Stimulated activated CD4-positive, alpha-beta T cell treated with anti-CD3 and anti-CD28 coated beads, Interleukin-15, amount 100 ng/mL, for 1 hour (primary cell): ENCODE data around the gene PRR30.

Experiments used
- DNase-seq, 2 donors: peaks; one replicate each; pipeline ENCODE4 v3.0.0-alpha.2; 2020; ENCODE audit warnings: low read depth in 1 of 2, low spot score in 1 of 2

The PRR30 gene

DNA sequence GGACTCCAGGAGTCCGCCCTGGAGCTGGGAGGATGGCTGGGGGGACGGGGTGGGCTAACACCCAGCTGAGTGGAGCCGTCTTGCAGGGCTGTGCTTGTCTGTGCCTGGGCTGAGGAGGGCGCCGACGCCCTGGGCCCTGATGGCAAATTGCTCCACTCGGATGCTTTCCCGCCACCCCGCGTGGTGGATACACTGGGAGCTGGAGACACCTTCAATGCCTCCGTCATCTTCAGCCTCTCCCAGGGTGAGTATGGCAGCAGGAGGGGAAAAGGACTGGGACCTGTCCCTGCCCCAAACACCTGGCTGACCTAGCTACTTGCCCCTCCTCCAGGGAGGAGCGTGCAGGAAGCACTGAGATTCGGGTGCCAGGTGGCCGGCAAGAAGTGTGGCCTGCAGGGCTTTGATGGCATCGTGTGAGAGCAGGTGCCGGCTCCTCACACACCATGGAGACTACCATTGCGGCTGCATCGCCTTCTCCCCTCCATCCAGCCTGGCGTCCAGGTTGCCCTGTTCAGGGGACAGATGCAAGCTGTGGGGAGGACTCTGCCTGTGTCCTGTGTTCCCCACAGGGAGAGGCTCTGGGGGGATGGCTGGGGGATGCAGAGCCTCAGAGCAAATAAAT, 39.8 kb downstream of the PRR30 start:
- DNase-seq, result no peak

DNA sequence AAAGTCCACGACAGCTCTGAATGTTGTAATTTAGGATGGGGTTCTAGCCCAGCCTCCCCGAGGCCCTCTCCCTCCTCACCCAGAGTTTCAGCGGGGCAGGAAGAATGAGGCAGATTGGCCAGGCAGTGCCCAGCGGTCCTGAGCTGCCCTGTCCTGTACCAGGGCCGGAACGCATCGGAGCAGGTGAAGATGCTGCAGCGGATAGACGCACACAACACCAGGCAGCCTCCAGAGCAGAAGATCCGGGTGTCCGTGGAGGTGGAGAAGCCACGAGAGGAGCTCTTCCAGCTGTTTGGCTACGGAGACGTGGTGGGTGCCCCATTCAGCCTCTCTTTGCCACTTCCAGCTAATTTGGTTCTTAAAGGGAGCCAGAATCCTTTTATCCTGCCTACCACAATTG, 41.9 kb downstream of the PRR30 start:
- no peak for DNase-seq

DNA sequence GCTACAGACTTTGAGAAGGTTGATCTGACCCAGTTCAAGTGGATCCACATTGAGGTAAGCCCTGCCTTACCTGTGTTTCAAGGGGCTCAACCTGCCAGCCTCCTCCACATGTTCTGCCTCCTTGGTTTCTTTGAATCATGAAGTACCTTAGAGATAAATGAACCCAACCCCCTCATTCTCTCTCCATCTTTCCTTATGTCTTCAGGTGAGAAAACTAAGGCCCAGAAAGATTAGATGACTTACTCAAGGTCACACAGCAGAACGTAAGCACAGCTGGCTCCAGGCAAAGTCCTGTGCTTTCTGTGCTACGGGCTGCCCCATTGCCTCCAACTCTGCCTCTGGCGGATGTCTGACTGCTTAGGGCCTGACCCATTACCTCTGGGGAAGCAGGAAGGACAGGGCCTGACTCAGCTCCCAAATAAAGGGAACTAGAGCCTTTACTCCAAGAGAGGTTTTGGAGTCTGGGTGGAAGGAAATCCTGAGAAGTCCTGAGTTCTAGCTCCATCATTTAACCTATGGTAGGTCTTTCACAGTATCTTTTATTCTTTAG, 42.4 kb downstream of the PRR30 start:
- no peak for DNase-seq

DNA sequence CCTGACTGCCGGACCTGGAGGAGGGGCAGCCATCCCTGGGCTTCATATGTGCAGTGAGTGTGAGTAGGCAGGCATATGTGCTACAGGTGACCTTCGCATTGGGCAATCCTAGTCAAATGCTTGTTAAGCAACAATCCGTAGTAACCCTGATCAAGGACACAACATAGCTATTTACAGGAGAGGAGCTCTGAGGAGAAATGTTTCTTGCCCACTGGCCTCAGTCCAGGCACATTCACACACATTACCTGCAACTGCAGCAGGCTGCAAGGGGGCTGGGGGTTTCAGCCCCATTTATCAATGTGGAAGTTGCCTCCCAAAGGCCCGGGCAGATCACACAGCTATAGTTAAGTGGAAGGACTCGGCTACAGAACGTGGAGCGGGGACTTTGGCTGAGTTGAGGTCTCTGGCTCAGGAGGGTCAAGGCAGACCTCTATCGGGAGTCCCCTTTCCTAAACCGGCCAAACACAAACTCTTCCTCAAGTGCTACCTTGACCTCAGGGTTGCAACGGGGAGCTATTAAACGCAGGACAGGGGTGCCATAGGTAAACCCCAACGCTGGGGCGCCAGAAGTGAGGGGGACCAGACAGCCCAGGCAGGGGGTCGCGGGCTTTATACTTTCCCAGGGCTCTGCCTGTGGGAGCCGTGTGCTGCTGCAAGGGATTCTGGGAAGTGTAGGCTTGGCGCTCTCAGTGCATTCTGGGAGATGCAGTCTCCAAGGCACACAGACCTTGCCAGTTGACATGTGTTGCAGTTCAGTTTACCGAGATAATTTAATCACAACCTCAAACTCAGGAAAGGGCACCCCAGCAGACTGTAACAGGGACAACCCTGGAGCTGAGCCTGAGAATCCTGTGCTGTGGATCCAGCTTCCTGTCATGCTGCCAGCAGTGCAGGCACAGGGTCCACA, 43.2 kb downstream of the PRR30 start:
- no peak for DNase-seq

DNA sequence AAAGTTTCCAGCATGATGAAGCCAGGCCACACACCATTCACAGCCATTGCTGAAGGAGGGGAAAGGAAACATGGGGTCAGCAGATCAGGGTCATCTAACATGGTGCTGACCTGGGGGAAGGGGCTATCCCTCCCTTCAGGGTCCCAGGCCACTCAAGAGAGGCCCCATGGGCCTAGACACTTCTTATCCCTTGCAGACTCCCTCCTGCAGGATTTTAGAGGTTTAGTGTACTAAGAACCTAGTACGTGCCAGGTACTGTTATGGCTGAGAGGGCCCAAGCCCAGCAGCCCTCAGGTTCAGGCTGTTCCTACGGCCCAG, 43.8 kb downstream of the PRR30 start:
- DNase-seq, result no peak

DNA sequence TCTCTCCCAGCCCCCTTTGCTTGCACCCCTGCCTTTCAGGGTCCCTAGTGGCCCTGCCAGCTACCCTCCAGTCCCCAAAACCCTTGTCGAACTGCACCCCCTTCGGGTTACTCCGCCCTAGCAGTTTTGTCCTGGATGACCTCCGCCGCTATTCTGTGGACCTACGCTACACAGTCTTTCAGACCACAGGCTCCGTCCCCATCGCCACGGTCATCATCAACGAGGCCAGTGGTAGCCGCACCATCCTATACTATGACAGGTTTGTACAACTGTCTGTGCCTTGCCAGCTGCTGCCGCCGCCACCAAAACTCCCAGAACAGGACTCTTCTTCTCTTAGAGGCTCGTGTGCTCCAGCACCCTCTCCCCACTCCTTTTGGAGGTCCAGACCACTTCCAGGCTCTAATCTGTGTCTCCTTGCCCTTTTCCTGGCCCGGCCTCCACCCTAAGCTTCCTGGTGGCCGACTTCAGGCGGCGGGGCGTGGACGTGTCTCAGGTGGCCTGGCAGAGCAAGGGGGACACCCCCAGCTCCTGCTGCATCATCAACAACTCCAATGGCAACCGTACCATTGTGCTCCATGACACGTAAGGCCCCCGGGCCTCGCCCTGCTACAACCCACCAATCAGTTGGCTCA, 44.7 kb downstream of the PRR30 start:
- DNase-seq, result no peak

DNA sequence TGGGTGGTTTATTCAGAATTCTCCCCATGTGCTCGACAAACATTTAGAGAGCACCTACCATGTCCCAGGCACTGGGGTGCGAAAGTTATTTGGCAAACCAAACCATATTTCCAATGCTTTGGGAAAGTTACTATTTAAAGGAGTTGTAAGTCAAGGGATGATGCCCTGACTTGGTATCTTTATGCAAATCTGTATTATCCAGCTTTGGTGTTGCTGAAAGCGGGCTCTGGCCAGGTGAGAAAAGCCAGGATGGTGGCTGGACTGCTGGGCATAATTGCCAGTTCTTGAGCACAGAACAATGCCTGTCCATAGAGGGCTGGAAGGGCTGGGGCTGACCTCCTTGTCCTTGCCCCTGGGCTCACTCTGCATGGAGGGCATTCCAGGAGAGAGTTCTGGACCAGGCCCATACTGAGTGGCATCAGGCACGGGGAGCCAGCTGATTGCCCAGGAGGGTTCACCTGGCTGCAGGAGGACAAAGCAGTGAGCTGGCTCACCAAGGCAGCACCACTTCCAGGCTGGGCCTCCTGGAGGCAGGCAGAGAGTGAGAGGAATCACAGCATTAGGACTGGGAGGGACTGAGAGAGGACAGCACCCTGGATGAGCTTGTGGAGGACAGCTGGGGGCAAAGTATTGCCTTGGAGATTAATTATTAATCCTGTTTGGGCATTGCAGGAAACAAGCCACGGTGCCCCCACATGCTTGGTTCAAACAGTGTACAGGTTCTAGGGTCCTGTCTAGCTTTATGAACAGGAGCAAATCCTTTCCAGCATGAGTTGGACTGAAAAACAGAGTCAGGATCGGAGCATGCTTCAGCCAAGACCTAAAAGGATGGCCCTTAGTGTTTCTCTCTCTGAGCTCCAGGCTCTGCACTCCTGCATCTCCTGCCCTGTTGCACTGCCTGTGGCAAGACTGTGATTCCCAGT, 45.5 kb downstream of the PRR30 start:
- no peak for DNase-seq

DNA sequence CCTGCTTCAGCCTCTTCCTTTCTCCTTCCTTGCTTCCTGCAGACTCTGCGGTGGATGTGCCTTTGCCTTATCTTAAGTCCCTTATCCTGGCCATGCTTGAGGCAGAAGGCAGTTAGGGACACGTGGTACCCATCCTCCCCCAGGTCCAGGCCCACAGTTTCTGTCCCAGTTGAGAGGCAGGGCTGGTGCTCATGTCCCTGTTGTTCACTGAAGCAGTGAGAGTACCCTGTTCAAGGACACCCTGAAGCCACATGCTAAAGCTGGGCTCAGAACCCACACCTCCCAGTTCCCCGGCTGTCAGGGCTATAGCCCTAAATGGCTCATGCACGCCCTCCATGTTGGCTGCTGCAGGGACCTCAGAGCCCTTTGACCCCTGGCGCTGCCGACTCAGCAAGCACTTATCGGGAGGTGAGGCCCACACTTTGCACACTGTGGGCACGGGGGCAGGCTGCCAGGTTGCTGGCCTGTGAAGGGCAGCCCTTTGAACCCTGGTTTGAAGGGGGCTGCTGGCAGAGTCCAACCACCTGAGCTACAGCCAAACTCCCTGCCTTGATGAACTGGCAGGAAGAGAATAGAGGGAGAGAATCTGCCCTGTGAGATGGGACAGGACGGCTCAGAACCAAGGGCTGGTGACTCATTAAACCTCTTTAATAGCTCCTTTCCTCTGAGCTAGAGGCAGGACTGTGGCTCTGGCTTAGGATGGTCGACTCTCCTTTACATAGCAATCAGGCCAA, 46.3 kb downstream of the PRR30 start:
- DNase-seq, result no peak

DNA sequence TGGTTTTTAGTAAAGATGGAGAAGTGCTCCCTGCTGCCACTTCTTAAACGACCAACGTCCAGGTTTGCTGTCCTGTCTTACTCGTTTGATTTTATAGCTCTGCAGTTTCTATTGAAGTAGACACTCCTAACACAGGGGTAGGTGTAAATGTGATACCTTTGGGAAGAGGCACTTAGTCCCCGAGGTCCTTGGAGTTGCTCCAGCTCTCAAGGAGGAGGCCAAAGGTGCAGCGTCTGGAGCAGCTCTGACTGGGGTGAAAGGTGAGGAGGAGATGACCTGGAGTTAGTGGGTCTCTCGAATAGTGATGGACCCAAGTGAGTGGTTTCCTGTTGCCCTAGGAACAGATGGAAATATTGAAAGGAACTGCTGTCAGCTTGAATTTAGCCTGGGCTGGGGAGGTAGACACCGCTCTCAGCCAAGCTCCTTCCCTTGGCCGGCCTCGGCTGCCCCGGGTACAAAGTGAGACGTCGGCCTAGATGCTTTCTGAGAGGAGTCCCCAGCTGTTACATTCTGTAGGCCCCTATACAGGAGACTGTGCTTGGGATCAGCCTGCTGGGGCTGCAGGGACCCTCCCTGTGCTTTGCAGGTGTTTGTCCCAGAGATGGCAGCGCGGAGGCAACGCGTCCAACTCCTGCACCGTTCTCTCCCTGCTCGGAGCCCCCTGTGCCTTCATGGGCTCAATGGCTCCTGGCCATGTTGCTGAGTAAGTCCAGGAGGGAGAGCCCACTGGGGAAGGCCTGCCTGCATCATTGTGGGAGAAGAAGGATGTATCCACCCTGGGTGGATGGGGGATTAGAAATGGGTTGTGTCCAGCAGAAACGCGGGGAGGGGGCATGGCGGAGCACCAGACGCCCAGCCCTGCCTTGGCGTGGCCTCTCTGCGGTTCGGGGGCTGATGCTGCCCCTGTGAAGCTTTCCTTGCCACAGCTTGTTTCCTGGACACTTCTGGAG, 47.2 kb downstream of the PRR30 start:
- no peak for DNase-seq

DNA sequence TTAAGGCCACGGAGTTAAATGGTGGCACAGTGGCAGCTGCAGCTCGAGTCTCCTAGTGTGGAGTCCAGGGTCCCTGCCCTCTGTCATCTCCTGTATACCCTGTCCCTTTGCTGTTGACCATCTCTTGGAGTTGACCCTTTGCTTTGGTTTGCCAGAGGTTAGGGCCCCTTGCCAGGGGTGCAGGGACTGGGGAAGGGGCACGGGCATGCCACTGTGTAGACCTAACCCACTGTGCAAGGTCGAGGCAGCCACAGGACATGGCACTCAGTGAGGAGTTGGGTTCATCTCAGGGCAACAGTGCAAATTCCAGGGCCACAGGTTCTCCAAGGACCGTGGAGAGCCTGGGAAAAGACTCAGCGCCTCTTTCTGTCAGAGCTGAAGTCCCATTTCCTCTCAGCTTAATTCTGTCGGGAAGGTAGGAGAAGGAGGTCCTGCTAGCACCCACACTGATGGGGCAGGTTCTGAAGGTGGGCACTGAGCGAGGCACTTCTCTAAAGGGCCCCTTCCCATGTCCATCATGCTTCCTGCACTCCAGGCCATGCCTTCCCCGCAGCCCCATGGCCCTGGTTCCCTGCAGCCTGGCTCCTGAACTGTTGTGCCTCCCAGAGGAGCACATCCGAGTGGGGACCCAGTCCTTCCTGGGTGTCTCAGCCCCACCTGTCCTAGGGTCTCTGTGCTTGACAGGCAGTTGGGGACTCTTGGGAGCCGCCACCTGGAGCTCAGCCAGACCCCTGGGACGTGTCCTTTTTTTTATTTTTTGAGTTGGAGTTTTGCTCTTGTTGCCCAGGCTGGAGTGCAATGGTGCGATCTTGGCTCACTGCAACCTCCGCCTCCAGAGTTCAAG, 49.9 kb downstream of the PRR30 start:
- DNase-seq, result no peak

DNA sequence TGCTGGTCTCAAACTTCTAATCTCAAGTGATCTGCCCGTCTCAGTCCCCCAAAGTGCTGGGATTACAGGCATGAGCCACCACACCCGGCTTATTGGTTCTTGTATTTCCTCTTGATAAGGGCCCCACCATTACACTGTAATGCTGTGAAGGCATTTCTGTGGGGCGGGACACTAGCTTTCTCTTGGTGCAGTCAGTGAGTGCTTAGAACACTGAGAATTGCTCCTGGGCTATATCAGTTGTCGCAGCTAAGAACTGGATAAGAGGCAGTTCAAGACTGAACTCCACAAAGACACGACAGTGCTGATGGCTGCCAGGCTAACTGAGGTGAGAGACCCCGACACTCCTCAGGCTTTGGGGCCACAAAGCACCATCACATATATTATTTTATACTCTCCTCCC, 50.6 kb downstream of the PRR30 start:
- no peak for DNase-seq

DNA sequence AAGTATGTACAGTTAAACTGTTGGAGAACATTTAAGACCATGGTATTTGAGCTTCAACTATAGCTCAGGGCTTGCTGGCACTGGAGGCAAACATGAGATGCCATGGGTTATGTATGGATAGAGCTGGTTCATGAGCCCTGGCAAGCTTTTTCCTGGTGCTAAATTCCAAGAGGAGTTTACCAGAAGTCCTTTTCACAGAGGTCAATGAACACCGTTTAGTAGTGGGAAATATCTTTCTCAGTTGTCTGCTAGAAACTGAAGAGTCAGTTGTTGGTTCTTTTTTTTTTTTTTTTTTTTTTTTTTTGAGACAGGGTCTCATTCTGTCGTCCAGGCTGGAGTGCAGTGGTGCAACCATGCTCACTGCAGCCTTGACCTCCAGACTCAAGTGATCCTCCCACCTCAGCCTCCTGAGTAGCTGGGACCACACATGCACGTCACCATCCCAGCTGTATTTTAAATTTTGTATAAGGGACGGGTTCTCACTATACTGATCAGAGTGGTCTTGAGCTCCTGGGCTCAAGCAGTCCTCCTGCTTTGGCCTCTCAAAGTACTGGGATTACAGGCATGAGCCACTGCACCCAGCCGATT, 51.3 kb downstream of the PRR30 start:
- no peak for DNase-seq
